Fibroblast of lung (primary cell): ENCODE data around the gene ZNF76.

ENCODE experiments used
- CTCF ChIP-seq, 2 donors: IDR thresholded peaks in 1 of 2; conservative IDR thresholded peaks in 1 of 2; 1 replicate in 1 of 2; 2 replicates in 1 of 2; pipeline ENCODE4 v1.5.1; 2011 to 2012; ENCODE audit warnings: low read length in 2 of 2, control low read depth in 1 of 2, inconsistent platforms in 1 of 2, low read depth in 1 of 2, mild to moderate bottlenecking in 1 of 2
- EZH2 ChIP-seq: IDR thresholded peaks from 2 replicates; pipeline ENCODE4 v1.5.1; 2012; ENCODE audit warnings: low read length, control low read depth, mild to moderate bottlenecking; ENCODE audit errors: missing control alignments

- TF ChIP-seq CTCF (conservative IDR thresholded peaks at IDR 0.05 in 1 of 2, IDR thresholded peaks at IDR 0.05 in 1 of 2; ENCODE audit: low read depth in 1 of 2, low read length in 2 of 2) (no peak), EZH2 (no peak)
Measured at GRCh38 chr6:35282472-35282871, 22.9 kb downstream of the ZNF76 start.
